Head of caudate nucleus (tissue), 42 donors: ENCODE measurements around the gene CDK5RAP3.
A peak's percentile ranks its signal among the peaks of the same experiment; 100 is the strongest.
"Not testable (repeated sequence)": the region's sequence is repeated elsewhere in the genome, so short reads cannot be mapped to it uniquely, and the experiment has no call there.

Experiments
- DNase-seq, 42 donors: peaks; one replicate each; pipeline versions ENCODE4 v3.0.0 to v3.0.0-alpha.2; 2020 to 2021; ENCODE audit warnings: mixed read lengths in 7 of 42
- intact Hi-C: fragments of 100-400 bp; cut with DNase I; formaldehyde crosslinking; loops from one replicate; pipeline ENCODE4 v1.15.0; 2022

CDK5RAP3 gene, protein sequence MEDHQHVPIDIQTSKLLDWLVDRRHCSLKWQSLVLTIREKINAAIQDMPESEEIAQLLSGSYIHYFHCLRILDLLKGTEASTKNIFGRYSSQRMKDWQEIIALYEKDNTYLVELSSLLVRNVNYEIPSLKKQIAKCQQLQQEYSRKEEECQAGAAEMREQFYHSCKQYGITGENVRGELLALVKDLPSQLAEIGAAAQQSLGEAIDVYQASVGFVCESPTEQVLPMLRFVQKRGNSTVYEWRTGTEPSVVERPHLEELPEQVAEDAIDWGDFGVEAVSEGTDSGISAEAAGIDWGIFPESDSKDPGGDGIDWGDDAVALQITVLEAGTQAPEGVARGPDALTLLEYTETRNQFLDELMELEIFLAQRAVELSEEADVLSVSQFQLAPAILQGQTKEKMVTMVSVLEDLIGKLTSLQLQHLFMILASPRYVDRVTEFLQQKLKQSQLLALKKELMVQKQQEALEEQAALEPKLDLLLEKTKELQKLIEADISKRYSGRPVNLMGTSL

GRCh38 chr17:47970725-47971499 is at the start of gene CDK5RAP3:
CDK5RAP3 (plus strand) TSS chr17:47971113; CDS start chr17:47971147, 34 bp downstream.
- intact Hi-C loops, result loop anchor here (2.0 to 5.0 kb wide), 2 partner anchors 74 to 134 kb away; partner anchors contain the start of gene SP2
- DNase-seq, result peak; percentile 99 to 100 (median 100)

GRCh38 chr17:47924785-47925677 is 45.9 kb upstream of the CDK5RAP3 start:
- no peak for DNase-seq
- intact Hi-C loops, result no loop called here

GRCh38 chr17:47925678-47925988 is 45.3 kb upstream of the CDK5RAP3 start:
- DNase-seq, result no peak
- intact Hi-C loops, result no loop called here

DNA sequence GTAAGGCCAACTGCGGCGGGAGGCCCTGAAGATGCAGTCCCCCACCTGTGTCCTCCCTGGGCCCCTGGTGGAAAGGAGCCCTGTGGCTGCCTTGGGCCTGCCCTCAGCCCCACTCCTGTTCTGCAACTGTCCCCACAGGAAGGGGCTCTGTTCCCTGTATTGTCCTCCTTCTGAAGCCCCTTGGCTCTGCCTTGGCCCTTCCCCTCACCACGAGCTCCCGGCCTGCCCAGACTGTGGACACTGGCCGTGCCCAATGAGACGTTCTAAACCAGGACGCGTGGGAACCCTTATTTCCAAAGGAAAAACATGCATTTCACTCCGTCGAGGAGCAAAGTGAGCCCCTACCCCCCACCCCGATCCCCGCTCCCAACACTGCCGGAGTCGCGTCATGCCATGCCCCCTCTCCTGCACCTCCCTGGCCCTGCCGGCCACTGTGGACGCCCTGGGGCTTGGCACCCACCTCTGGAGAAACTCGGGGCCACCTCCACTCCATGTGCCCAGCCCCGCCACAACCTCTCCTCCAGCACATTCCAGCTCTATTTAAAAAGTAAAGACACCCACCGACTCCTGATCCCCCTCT is 43.0 kb upstream of the CDK5RAP3 start:
- intact Hi-C loops, result no loop called here
- no peak for DNase-seq

DNA sequence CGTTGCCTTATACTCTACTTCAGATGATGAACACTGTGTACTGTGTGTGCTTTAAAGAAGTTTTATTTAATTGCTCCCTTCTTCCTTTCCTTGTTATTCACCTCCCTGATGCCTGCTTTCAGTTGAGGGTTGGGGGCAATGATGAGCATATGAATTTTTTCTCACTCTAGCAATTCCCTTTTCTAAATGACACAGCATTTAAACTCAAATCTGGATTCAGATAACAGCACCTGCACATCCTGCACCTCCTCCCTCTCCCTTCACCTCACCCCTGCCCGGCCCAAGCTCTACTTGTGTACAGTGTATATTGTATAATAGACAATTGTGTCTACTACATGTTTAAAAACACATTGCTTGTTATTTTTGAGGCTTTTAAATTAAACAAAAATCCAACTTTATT is 42.5 kb upstream of the CDK5RAP3 start:
- intact Hi-C loops, result no loop called here
- DNase-seq, result no peak

- peak in 1 of 42 donors; percentile 35 for DNase-seq
- intact Hi-C loops, result no loop called here
These were observed 41.5 kb upstream of the CDK5RAP3 start for GRCh38 chr17:47929218-47930000.

DNA sequence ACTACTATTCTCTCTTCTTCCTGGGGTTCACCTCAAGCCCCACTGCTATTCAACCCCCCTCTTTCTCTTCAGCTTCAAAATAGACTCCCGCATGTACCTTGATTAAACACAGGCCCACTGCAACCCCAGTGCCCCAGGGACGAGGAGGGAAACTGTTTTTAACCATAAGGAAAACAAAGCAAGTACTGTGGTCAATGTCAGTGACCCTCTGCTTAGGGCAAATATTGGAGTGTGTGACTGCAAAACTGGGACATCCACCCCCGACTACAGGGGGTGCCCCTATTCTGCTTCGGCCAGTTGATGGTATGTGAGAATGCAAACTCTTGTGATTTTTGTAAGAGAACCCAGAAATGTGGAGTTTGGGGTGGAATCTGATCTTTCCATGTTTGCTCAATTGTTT is 39.1 kb upstream of the CDK5RAP3 start:
- intact Hi-C loops, result no loop called here
- DNase-seq, result no peak

DNA sequence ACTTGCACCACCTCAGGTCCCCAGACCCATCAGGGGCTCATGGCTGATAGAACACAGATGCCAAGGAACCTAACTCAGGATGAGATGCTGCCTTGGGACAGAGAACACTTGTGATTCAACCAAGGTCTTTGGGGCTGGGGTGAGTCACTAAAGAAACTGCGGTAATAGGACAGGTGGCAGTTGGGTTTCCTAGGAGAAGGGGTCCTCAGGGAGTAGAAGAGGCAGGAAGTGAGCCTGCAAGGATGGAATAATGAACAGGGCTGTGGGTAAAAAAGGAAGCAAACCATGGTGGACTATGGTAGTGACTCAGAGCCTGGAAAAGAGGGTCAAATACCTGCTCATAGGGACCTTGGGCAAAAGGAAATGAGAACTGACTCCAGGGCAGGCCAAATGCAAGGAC is 36.1 kb upstream of the CDK5RAP3 start:
- no peak for DNase-seq
- intact Hi-C loops, result no loop called here

- DNase-seq, intact Hi-C loops: not testable (repeated sequence)
These were observed 35.4 kb upstream of the CDK5RAP3 start for GRCh38 chr17:47935468-47935867.

DNA sequence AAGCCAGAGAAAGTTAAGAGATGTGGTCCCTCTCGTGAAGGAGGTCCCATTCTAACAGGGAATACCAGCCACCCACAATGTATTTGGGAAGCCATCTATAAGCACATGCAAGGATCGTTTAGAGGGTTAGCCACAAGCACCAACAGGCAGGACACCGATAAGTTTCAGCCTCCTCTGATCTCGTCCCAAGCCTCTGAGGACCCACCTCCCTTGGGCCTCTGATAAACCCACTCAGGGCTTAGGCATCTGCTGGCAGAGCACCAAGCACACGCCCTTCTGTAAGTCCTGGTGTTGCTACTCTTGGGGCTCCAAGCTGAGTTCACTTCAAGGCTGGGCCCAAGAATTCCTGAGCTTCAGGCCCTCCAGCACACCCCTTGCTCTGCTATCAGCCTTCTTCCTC is 35.0 kb upstream of the CDK5RAP3 start:
- intact Hi-C loops, result no loop called here

GRCh38 chr17:47937941-47938340 is 33.0 kb upstream of the CDK5RAP3 start:
- no peak for DNase-seq
- intact Hi-C loops, result no loop called here

More for the DNA sequence above, 35.0 kb upstream of the CDK5RAP3 start:
- no peak for DNase-seq

DNA sequence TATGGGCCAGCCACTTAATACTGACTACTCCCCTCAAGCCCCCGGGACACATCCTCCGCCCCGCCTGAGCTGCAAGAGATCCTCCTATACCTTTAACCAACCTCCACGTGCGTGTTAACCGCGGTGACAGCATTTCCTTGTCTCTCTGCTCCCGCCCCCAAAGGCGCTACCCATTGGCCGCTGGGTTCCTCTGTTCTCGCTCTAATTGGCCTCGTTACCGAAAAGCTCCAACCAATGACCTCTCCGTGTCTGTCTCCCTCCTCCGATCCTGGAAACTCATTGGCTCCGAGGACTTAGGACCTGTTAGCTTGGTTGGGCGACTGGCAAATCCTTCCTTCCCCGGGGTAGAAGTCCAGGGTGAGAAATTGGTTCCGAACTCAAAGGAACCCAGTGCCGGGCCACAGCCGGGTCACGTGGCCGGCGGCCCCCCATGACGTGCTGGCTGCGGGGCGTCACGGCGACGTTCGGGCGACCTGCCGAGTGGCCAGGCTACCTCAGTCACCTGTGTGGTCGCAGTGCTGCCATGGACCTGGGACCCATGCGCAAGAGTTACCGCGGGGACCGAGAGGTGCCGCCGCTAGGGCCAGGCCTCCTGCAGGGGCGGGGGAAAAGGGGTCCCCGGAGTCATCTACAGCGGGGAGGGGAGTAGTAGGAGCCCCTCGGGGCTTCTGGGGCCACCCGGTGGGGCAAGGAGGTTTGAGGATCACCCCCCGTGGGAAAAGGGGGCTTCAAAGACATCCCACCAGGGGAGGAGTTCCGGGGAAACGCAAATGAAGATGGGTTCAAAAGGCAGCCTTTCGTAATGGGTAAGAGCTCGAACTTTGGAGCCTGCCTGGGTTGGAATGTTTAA is 29.4 kb upstream of the CDK5RAP3 start, which contains the start of gene PNPO:
Gene PNPO, plus strand, starts transcription at position 326 of the 850 bp plus-strand sequence. Its CDS starts 105 bp downstream, at position 431.
- DNase-seq, result peak; percentile 89 to 99 (median 96)
- intact Hi-C loops, result no loop called here

DNA sequence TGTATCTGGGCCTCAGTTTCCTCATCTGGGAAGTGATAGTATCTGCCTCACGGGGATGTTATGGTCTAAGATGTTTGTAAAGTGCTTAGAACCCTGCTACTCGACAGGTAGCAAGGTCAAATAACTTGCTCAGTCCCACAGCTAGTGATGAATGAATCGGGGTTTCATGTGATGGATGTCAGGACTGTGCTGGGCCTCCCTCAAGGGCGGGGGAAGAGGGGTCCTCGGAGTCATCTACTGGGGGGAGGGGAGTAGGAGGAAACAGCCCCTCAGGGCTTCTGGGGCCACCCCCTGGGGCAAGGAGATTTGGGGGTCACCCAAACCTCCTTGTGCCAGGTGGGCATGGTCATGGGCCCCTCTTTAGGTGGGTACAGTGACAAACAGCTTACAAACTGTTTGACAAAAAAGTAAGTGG is 28.8 kb upstream of the CDK5RAP3 start:
- DNase-seq, result no peak
- intact Hi-C loops, result no loop called here

GRCh38 chr17:47942568-47942967 is 28.3 kb upstream of the CDK5RAP3 start:
- intact Hi-C loops, result no loop called here
- no peak for DNase-seq

DNA sequence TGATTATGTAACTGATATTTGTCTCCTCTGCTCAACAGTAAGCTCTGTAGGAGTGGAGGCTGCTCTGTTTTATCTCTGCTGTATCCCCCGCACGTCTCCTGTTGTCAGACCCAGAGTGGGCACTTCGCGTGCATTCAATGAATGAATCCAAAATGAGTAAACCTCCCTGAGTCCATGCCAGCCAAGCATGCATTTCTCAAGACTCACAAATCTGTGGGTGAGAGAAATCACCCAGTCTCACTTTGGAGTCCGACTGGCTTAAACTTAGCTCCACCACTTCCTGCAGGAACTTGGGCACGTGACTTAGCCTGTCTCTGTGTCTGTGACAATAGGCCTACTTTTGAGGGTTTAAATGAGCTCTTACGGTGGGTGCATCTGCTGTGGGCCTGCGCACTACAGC is 25.8 kb upstream of the CDK5RAP3 start:
- DNase-seq, result peak in 11 of 42 donors; percentile 11 to 54 (median 33)

GRCh38 chr17:47945529-47946508 is 25.1 kb upstream of the CDK5RAP3 start:
- peak in 11 of 42 donors; percentile 17 to 41 (median 32) for DNase-seq
- intact Hi-C loops, result no loop called here

More for the DNA sequence above, 25.8 kb upstream of the CDK5RAP3 start:
- intact Hi-C loops, result no loop called here
